Measurements from ENCODE around the gene CDK6. TPM values are rescaled to one million over a fixed set of nuclear protein-coding genes. Genes with fewer than 3 reads are reported as not detected.

CDK6 gene
- total RNA-seq, 1 donor from 2014 or later, result 7.3 TPM

- intact Hi-C loops (cut with DNase I), result no loop called here
- no peaks in the 10 kb centered on the region for H3K27me3 ChIP-seq
- peaks cover 0 to 13% of the 10 kb centered on the region in 2 donors for H3K4me1 ChIP-seq
- no peaks in the 10 kb centered on the region for H3K36me3 ChIP-seq
- no peaks in the 10 kb centered on the region for H3K9me3 ChIP-seq
- peak overlapping the region in 1 of 2 donors; percentile 12 for H3K27ac ChIP-seq
- no peak for DNase-seq (ENCODE audit: low spot score in 2 of 2)
- no peak for TF ChIP-seq CTCF (IDR thresholded peaks at IDR 0.05)
- H3K4me3 ChIP-seq, result no peak overlapping the region
Measured at GRCh38 chr7:92684274-92684673, 152.1 kb downstream of the CDK6 start.

- intact Hi-C loops (cut with DNase I), result no loop called here
- H3K4me1 ChIP-seq, result peaks cover 0 to 13% of the 10 kb centered on the region in 2 donors
- TF ChIP-seq CTCF (IDR thresholded peaks at IDR 0.05), result no peak
- no peak overlapping the region for H3K4me3 ChIP-seq
- H3K9me3 ChIP-seq, result no peaks in the 10 kb centered on the region
- no peaks in the 10 kb centered on the region for H3K36me3 ChIP-seq
- H3K27ac ChIP-seq, result peak overlapping the region; percentile 3 to 50
- no peak for DNase-seq (ENCODE audit: low spot score in 2 of 2)
- no peaks in the 10 kb centered on the region for H3K27me3 ChIP-seq
Measured at GRCh38 chr7:92682903-92683539, 153.4 kb downstream of the CDK6 start.

GRCh38 chr7:92682330-92682729 is 154.0 kb downstream of the CDK6 start:
- Histone ChIP-seq H3K36me3 (no peaks in the 10 kb centered on the region), H3K4me3 (no peak overlapping the region), H3K27me3 (no peaks in the 10 kb centered on the region), H3K4me1 (peaks cover 0 to 13% of the 10 kb centered on the region in 2 donors), H3K27ac (peak overlapping the region; percentile 16 to 50), H3K9me3 (no peaks in the 10 kb centered on the region)
- no peak for DNase-seq (ENCODE audit: low spot score in 2 of 2)
- intact Hi-C loops (cut with DNase I), result no loop called here
- no peak for TF ChIP-seq CTCF (IDR thresholded peaks at IDR 0.05)

GRCh38 chr7:92681633-92682032 is 154.7 kb downstream of the CDK6 start:
- intact Hi-C loops (cut with DNase I), result no loop called here
- Histone ChIP-seq H3K27me3 (no peaks in the 10 kb centered on the region), H3K4me3 (no peak overlapping the region), H3K9me3 (no peaks in the 10 kb centered on the region), H3K36me3 (no peaks in the 10 kb centered on the region), H3K27ac (no peak overlapping the region), H3K4me1 (peaks cover 0 to 13% of the 10 kb centered on the region in 2 donors)
- TF ChIP-seq CTCF (IDR thresholded peaks at IDR 0.05), result no peak
- DNase-seq (ENCODE audit: low spot score in 2 of 2), result no peak

GRCh38 chr7:92680442-92680841 is 155.9 kb downstream of the CDK6 start:
- Histone ChIP-seq H3K27ac (no peak overlapping the region), H3K4me3 (no peak overlapping the region), H3K27me3 (no peaks in the 10 kb centered on the region), H3K9me3 (no peaks in the 10 kb centered on the region), H3K36me3 (no peaks in the 10 kb centered on the region), H3K4me1 (peaks cover 0 to 13% of the 10 kb centered on the region in 2 donors)
- intact Hi-C loops (cut with DNase I), result no loop called here
- DNase-seq (ENCODE audit: low spot score in 2 of 2), result no peak
- no peak for TF ChIP-seq CTCF (IDR thresholded peaks at IDR 0.05)

Measured in ascending aorta (tissue), 2 donors.